Bone marrow (tissue), 2 donors: ENCODE data around the gene TLNRD1.
"Not testable (repeated sequence)": the region's sequence is repeated elsewhere in the genome, so short reads cannot be mapped to it uniquely, and the experiment has no call there.

Experiments
- DNase-seq, 2 donors: peaks; one replicate each; lab custom pipeline; 2025; lab: John Stamatoyannopoulos, UW

Gene TLNRD1

DNA sequence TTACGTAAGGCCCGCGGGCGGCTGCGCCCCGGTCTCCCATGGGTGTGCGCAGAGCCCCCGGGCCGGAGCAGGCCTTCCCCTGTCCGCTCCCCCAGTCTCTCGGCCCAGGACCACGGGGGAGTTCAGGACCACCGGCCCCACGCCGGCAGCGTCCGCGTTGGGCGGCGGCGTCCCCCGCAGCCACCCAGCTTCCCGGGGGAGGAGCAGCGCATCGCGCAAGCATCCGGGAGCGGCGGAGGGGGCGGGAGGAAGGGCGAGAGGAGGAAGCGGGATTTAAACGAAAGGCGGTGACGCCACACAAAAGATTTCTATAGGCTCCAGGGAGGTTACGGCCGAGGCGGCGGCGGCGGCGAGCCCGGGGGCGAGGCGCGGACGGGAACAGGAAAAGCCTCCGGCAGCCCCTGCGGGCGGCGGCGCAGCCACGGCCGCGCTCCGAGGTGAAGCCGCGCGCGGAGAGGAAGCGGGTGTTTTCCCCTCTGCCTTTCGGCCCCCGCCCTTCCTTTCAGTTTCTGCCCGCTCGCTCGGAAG is at the start of gene TLNRD1:
Gene TLNRD1, plus strand, starts transcription at position 300 of the 528 bp plus-strand sequence. CDS start 1,349 bp downstream, outside the sequence.
- DNase-seq = peak; percentile 66 to 82

DNA sequence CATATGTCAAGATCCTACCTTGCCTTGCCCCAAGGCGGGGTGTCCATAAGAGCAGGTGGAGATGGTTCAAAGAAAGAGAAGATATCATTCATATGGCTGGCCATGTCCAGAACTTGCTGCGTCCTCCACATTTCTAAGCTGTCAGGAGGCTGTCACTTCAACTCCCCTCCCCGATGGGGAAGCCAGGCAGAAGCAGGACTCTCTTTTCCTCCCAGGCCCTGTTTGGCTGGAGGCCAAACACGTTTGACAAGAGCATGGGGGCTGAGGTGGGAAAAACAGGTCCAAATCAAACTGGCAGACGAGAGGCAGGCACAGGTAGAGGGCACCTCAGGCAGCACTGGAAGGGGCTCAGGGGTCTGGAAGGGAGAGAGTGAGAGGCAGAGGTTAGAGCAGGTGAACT is 48.8 kb upstream of the TLNRD1 start:
- DNase-seq = no peak

DNA sequence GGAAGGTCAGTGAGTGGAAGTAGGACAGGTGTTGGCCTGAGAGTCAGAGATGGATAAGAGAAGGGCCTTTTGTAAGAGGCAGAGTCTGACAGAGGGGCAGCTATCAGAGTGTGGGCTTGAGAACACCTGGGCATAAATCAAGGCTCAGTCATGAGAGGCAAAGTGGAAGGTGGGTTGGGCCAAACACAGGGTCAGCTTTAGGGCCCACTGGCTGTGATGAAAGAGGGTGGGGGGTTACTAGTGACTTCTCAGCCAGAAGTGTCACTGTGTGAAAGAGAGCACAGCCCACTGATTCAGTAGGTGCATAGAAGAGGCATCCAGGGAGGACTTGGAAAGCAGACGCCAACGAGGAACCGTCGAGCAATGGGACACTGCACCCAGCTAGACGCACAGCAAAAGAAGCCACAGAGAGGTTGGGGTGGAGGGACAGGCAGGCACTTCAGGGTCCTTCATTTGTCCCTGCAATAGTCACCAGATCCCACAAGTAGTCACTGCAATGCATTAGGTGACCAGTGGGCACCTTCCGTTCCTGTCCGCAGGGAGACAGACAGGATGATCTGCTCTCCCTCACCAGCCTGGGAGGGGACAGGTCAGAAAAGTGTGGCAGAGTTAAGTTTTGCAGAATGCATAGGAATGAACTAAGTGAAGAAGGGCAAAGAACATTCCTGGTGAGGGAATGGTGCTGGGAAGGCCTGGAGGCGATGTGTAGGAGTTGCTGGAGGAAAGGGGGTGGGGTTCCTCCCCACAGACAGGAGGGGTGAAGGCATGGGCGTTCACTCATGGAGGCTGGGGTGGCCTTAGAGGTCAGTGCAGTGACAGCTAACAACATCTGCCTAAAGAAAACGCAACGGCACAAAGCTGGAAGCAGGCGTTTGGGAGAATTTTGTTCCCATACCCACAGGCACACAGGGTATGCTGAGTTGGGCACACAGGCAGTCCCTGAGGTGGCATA is 47.4 kb upstream of the TLNRD1 start:
- DNase-seq = no peak

DNA sequence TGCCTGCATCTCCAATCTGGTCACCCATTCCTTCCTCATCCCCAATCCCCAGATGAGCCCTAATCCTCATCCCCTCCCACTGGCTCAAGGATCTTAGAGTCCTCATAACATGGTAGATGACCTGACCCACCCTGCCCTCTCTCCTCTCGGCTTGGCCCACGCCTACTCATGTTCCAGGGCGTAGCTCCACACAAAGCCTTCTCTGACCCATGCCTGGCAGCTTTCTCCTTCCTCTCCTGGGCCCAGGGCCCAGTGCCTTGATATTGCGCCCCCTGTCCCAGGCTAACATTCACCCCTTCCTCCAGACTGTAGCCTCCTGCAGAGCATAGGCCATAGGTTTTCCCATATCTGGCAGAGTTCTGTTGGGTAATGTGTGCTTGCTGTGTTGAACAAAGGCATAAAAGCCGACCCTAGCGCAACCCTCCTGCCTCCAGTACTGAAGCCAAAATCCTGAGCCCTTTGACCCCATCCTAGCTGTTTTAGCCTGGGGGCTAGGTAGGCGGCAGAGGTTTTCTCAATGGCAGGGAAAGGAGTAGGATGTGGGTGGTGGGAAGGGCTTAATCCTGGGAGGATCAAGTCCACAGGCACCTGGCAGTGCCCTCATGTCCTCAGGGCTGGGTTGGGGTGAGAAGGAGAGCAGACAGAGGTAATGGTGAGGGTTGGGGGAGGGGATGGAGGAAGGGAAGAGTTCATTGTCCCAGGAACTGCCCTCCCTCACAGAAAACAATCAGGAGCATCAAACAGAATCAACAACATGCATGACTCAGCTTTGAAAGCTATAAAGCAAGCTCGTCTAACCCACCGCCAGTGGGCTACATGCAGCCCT is 46.6 kb upstream of the TLNRD1 start:
- DNase-seq = no peak

DNA sequence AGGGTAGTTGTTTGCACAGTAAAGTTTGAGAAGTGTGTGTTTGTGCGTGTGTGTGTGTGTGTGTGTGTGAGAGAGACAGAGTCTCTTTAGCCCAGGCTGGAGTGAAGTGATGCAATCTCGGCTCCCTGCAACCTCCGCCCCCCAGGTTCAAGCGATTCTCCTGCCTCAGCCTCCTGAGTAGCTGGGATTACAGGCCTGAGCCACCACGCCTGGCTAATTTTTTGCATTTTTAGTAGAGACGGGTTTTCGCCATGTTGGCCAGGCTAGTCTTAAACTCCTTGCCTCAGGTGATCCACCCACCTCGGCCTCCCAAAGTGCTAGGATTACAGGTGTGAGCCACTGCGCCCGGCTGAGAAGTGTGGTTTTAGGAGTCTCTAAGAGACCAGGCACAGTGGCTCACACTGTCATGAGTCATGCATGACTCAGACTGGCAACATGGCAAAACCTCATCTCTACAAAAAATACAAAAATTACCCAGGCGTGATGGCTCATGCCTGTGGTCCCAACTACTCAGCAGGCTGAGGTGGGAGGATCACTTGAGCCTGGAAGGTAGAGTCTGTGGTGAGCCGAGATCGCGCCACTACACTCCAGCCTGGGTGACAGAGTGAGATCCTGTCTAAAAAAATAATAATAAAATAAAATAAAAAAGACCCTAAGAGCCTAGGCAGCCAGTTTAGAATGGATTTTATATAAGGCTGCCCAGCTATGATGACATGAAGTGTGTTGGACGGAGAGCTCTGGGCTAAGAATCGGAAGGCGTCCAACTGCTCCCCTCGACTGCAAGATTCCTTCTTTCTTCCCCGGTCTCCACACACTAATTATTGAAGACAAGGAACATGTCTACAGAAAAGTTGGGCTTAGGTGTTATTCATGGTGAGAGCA is 44.9 kb upstream of the TLNRD1 start:
- peak; percentile 15 to 61 for DNase-seq

DNA sequence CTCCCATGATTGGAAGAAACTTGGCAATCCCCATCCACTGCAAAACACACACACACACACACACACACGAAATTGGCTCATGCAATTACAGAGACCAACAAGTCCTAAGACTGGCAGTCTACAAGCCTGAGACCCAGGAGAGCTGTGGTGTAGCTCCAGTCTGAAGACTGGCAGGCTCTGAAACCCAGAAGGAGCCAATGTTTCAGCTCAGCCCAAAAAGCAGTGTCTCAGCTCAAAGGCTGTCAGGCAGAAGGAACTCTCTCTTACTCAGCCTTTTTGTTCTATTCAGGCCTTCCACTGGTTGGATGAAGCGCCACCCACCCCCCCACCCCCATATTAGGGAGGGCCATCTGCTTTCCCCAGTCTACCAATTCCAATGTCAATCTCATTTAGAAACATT is 43.2 kb upstream of the TLNRD1 start:
- no peak for DNase-seq

DNA sequence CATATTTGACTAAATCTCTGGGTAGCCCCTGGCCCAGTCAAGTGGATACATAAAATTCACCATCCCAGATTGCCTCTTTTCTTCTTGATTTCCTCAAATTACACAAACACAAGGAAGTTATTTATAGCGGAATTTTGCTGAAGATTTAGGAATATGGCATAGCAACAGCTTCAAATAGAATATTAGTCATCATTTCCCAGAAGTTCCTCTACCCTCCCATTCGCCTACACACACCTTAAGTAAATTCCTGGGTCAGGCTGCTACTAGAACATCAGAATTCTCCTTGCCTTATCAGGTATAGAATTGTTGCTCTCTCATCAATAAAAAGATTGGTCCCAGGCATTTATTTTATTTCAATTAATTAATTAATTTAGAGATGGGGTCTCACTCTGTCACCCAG is 42.7 kb upstream of the TLNRD1 start:
- DNase-seq = no peak

DNA sequence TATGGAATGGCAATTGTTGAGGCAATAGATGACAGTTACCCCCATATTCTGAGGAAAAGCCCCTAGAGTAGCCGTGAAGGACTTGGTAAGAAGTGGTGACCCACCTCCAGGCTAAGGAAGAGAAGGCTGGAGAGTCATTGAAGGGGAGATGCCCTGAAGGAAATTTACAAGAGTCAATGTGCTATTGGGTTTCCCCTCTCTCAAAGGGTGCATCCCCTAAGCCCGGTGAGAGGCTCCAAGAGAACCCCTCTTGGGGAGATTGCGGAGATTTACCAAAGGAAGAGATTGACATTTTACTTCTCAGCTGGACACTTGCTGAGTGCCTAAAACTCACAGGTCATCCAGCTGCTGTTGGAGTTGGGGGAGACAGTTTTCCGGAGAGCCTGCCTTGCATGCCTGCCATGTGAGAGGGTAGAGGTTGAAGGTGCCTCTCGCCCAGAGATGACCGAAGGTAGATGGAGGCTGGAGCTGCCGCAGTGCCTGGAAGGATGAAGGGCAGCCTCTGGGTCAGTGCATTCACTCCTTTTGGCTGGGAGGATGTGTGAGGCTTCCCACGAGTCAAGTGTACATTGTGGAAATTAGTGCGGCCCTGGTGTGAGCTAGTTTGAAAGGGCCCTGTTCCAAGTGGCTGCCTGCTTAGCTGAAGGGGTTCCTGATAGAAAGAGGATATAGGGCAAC is 41.8 kb upstream of the TLNRD1 start:
- DNase-seq = no peak

DNA sequence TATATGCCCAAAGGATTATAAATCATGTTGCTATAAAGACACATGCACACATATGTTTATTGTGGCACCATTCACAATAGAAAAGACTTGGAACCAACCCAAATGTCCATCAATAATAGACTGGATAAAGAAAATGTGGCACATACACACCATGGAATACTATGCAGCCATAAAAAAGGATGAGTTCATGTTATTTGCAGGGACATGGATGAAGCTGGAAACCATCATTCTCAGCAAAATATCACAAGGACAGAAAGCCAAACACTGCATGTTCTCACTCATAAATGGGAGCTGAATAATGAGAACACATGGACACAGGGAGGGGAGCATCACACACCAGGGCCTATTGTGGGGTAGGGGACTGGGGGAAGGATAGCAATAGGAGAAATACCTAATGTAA is 35.3 kb upstream of the TLNRD1 start:
- DNase-seq = not testable (repeated sequence)

DNA sequence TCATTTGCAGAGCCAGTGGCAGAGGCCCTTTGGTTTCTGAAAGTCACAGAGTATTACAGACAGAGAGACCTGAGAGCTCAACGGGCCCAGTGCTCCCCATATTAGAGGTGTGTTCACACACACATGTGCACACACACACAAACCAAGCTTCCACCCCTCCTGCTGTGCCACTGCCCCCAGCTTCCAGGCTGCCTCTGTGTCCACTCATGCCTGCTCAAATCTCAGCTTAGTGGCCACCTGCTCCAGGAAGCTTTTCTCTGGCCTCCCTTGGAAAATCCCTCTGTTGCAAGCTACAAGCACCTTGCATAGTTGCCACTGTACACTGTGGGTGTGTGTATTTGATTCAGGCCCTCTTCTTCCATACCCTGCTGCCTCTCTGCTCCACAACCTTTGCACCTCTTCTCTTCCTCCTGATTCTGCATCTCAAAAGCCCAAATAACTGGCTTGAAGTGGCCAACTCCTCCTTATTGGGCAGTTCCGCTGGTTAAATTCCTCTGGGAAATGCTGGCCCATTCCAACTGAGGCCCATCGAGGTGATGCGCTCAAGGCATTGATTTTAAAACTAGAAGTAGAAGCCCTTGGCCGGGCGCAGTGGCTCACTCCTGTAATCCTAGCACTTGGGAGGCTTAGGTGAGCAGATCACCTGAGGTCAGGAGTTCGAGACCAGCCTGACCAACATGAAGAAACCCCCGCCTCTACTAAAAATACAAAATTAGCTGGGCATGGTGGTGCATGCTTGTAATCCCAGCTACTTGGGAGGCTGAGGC is 34.1 kb upstream of the TLNRD1 start:
- DNase-seq = no peak

DNA sequence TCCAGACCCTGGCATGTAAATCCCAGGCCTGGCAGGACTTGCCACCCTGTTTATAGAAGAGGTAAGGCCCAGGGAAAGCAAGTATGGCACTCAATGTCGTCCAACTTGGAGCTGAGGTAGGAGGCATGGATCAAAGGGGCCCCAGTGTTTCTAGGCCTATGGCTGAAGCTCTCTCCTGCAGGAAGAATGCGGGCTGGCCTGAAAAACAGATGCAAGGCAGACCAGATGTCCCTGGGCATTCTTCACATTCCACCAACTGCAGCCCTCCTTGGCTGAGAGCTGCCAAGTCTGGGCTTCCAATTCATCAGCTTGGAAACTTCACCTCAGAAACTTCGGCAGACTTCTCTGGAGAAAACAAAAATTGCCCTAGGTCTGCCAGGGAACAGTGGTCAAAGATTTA is 33.3 kb upstream of the TLNRD1 start:
- no peak for DNase-seq

DNA sequence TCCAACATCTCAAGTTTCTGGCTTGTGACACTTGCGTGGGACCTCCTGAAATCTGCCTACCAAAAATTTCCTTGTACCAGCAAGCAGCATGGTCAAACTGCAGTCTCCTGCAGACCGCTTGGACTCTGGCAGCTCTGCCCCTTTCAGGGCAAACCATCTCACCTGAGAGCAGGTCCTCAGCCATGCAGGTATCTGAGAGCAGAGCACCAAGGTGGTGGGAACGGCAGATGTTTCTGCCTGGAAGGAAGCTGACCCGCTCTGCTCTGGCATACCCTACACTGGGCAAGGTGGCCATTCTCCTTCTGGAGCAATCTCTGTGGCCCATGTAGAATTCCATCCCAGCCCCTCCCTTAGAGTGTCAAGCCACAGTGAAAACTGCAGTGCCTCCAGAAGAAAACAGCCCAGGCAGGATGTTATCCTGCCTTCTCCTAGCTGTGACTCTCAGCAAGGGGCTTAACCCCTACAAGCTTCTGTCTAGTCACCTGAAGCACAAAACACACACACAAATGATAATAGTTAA is 32.7 kb upstream of the TLNRD1 start:
- DNase-seq = no peak

DNA sequence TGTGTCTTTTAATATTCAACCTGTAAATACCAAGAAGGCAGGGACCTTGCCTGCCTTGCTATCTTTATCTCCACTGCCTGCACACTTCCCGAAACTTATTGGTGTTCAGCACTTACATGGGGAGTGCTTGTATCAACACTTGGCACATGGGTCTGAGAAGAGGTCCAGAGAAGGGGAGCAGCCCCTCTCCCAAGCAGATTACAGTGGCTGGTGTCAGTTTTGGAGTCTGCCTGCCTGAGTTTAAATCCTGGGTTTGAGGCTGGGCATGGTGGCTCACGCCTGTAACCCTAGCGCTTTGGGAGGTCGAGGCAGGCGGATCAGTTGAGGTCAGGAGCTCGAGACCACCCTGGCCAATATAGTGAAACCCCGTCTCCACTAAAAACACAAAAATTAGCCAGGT is 31.4 kb upstream of the TLNRD1 start:
- no peak for DNase-seq

DNA sequence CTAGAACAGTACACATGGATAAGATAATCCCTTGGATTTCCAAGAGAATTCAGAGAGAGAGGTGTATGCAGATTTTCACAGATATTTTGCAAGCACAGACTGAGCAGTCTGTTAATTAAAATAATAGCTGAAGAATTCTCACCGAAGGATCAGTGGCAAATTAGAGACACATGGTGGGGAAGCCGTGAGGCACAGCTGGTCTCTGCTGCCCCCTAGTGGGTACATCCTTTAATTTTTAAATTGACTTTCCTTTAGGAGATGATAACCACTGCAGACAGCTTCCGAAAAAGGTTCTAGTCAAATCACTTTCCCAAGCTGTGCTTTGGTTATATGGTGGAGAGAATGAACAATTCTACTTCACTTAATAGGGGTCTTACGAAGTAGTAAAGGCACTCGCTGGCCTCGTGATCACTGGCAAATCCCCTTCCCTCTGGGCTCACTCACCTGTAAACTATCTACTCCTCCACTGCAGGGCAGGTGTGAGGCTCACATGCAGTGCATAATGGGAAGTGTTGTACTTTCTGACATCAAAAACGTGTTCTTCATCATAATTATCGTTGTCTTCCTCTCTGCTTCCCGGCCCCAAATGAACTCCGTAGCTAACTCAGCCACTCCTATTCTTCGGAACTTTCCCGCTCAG is 30.6 kb upstream of the TLNRD1 start:
- peak; percentile 13 to 45 for DNase-seq

DNA sequence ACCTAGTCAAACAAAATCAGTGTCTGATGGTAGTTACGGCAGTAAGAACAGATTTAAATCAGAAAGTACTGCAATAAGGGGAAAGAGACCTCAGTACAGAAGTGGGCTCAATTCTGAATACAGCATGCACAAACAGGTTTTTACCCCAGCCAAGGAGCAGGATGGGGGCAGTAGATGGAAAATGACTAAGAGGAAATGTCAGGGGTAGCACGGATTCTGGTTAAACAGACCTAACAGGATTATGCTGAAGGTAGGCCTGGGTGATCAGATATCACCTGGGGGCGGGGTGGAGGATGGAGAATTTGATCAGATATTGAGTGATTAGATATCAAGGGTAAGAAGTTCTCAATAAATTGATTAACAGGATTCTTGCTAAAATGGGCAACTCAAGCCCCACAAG is 30.1 kb upstream of the TLNRD1 start:
- no peak for DNase-seq

DNA sequence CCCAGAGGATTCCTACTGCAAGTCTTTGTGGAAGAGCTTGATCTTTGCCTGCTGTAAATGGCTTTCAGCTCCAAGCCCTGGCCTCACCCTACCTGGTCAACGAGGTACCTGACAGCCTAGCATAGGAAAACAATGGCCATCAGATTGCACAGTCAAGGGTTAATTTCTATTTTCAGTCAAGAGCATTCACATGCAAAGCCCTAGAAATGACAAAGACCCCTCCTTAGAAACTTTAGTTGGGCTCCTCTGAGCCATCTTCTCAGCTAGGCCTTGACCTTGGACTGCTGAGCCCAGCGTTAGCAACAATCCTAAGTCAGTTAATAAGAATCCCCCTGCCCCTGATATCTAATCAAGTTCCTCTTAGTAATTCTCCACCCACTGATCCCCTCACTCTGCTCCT is 29.6 kb upstream of the TLNRD1 start:
- no peak for DNase-seq

DNA sequence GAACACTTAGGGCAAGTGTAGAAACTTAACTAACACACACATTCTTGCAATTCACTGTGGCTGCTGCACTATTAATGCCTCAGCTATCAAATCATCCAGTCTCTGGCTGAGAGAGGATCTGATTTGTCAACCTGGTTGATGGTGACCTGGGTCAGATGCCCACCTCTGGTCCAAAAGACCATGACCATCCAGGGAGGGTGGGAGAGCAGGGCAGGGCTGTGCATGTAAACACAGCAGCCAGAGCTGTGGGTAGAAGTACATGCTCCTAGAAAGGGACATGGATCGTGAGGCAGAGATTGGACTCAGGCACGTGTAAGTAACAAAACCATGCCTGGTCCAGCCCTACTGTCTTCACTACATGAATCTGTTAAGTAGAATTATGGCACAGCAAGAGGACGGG is 28.4 kb upstream of the TLNRD1 start:
- no peak for DNase-seq

DNA sequence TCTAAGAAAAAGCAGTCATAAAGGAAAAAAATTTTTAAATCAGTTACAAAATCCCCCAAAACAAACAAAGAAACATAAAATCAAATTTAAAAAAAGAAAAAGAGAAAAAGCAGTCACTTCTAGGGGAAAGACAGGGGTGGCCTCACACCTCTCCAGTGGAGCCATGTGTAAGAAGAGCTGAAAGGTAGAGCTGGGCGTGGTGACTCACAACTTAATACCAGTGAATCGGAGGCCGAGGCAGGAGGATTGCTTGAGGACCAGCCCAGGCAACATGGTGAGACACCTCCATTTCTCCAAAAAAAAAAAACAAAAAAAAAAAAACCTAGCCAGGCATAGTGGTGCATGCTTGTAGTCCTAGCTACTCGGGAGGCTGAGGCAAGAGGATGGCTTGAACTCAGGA is 25.8 kb upstream of the TLNRD1 start:
- no peak for DNase-seq

DNA sequence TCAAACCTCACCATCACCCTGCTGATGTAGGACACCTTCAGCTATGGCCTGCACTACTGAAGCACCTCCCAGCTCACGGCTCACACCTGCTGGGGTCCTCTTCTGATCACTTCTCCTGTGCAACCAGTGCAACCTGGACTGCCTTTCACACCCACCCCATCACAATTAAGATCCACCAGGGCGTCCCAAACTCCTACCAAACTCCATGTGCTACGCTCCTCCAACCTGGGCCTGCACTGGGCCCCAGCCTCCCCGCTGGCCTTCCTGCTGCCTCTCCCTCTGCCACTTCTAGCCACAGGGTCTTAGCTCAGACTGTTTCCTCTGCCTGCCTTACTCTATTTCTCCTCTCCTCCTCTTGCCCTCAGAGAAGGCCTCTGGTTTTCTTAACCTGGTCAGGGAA is 23.9 kb upstream of the TLNRD1 start:
- DNase-seq = no peak

DNA sequence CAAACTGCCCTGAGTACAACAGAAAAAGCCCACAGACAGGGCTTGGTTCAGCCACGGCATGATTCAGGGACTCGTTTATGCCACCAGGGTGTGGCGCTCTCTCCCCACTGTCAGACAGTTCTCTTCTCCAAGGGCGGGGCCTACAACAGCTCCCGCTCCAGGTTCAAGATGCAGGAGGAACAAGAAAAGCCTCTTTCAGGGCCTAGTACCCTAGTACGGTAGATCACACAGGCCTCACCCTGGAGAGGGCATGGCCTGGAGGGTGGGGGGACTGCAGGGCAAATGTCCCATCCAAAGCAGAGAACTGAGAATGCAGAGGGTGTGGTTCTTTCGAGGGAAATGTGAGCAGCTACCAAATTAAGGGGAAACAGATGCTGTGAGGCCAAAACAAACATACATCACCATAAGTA is 23.1 kb upstream of the TLNRD1 start:
- peak in 1 of 2 donors; percentile 20 for DNase-seq
